NCI-H2227 treated with DMSO at 0.1 percent for 48 hours (cell line): Measurements from ENCODE around the gene KRTAP10-7.
"Not testable (repeated sequence)": the region's sequence is repeated elsewhere in the genome, so short reads cannot be mapped to it uniquely, and the experiment has no call there.

ENCODE experiments used
- DNase-seq: peaks from one replicate; lab custom pipeline; 2025; lab: John Stamatoyannopoulos, UW

KRTAP10-7 gene

GRCh38 chr21:44571844-44572782 lies 28.3 kb upstream of the KRTAP10-7 start:
- no peak for DNase-seq

GRCh38 chr21:44572959-44573583 lies 27.3 kb upstream of the KRTAP10-7 start:
- no peak for DNase-seq

- DNase-seq = not testable (repeated sequence)
These were observed 26.6 kb upstream of the KRTAP10-7 start, which contains the start of gene KRTAP10-4 for GRCh38 chr21:44573630-44574456. TSS of gene KRTAP10-4 (plus strand) at chr21:44573729. CDS start at chr21:44573759, 30 bp downstream.

GRCh38 chr21:44574457-44575306 lies 25.7 kb upstream of the KRTAP10-7 start:
- DNase-seq = no peak

DNA sequence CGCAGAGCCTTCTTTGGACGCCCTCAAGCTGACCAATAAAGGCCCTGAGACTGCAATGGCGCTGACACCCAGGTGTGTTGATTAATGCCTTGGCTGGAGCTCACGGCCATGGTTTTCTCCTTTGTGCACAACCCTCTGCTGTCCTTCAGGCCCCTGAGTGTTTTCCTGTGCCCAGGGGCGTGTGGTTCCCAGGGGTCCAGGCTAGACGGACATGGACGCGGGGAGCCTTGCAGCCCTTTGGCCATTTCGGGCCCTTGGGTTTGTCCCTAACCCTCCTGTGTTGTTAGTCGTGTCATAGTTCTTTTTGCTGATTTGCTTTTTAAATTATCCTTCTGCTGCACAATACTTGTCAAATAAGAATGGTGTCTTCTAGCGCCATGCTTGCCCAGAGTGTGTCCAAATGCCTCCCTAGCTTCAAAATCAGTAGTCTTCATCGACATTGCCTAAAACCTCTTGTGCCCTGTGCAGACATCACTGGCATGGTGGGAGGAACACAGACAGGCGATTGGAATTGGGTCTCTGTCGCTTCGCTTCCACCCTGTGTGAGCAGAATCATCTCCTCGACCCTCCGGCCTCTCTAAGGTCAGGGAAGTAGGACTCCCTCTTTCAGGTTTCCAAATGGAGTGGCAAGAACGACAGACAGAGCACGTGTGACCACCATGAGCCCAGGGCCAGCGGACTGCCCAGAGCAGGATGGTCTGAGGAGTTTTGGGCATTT lies 24.9 kb upstream of the KRTAP10-7 start:
- no peak for DNase-seq

GRCh38 chr21:44576025-44576420 lies 24.4 kb upstream of the KRTAP10-7 start:
- no peak for DNase-seq

- no peak for DNase-seq
These were observed 21.9 kb upstream of the KRTAP10-7 start for GRCh38 chr21:44578371-44579055.

- no peak for DNase-seq
These were observed 21.2 kb upstream of the KRTAP10-7 start for GRCh38 chr21:44579056-44579832.

DNA sequence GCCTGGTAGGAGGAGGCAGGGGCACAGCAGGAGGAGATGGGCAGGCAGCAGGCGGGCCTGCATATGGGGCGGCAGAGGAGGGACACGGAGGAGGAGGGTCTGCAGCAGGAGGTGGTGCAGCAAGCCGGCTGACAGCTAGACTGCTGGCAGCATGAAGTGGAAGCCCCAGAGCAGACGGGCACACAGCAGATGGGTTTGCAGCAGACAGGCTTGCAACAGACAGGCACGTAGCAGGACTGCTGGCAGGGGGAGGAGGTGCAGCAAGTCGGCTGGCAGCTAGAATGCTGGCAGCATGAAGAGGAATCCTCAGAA lies 20.6 kb upstream of the KRTAP10-7 start:
- no peak for DNase-seq

DNA sequence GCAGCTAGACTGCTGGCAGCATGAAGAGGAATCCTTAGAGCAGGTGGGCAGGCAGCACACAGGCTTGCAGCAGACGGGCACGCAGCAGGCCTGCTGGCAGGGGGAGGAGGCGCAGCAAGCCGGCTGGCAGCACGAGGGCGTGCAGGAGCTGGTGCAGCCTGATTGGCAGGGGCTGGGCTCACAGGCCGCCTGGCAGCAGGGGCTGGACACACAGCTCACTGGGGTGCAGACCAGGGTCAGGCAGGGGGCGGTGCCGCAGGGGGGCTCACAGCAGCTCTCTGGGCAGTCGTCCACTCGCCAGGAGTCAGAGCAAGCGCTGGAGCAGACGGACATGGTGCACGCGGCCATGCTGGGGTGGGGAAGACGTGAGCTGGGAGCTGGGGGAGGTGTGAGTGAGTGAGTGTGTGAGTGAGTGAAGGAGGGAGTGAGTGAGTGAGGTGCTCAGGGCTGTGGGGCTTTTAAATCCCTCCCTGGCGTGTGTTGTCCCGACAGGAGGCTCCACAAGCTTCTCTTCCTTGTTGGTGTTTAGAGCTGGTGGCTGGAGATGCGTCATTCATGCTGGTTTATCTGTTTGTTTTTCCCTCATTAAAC lies 20.1 kb upstream of the KRTAP10-7 start, which contains the start of gene KRTAP10-5:
KRTAP10-5 (minus strand) TSS at position 374 of the 591 bp plus-strand sequence; CDS start at position 348, 26 bp downstream.
- DNase-seq = peak; percentile 21

GRCh38 chr21:44581158-44581557 lies 19.2 kb upstream of the KRTAP10-7 start:
- DNase-seq = no peak

GRCh38 chr21:44582055-44582454 lies 18.3 kb upstream of the KRTAP10-7 start:
- DNase-seq = peak; percentile 54

DNA sequence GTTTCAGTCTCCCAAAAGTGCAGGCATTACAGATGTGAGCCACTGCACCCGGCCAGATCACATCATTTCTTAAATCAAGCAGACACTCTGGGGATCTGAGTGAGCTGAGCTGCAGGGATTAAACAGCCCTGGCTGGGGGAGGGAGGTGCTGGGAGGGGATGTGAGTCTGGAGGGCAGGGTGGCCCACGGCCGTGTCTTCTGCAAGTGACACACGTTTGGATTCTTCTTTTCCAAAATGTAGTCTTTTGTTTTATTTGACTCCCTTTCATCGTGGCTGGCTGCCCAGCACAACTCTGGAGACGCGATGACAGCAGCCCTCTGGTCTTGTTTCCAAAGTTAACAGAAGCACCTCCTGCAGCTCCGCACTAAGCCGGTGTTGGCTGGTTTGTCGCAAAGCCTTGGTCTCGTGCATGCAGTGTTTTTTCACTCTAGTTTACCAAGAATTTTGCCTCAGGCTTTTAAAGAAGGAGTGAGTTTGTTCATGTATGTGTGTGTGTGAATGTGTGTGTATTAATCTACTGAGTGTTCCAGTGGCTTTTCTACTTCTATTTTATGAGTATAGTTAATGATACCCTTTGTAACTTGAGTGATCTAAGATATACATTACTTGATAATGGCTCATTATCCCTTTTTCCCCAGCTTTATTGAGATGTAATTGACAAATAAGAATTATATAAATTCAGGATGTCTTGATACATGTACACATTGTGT lies 17.2 kb upstream of the KRTAP10-7 start:
- DNase-seq = peak; percentile 32

GRCh38 chr21:44583800-44584147 lies 16.6 kb upstream of the KRTAP10-7 start:
- DNase-seq = peak; percentile 26

- no peak for DNase-seq
These were observed 14.5 kb upstream of the KRTAP10-7 start for GRCh38 chr21:44585892-44586291.

GRCh38 chr21:44589094-44589493 lies 11.3 kb upstream of the KRTAP10-7 start:
- DNase-seq = no peak

GRCh38 chr21:44589586-44590305 lies 10.7 kb upstream of the KRTAP10-7 start:
- no peak for DNase-seq

DNA sequence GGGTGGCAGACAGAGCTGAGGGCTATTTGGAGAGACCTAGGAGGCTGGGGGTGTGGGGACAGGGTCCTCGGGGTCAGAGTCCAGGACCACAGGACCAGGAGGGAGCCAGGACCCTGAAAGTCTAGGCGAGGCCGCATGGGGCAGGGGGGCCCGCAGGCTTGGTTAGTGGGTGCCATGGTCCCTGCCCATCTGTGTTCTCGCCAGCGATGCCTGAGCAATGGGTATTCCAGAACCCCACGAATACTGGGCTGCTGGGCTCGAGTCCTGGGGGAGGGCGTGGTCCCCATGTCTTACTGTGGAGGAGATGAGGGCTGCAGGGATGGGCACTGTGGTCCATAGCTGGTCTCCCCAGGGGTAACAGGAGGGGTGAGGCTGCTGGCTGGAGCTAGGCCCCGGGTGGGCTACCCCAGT lies 10.1 kb upstream of the KRTAP10-7 start:
- no peak for DNase-seq
